Measurements from ENCODE around the gene PAPLN. TPM values are rescaled to one million over a fixed set of nuclear protein-coding genes. Genes with fewer than 3 reads are reported as not detected.

PAPLN gene
- total and polyA plus RNA-seq, 2 of the 8 experiments (the other 6 are each of a cell fraction or from before 2014, with no cell fraction given): 14.8 to 25.6 TPM

GRCh38 chr14:73252491-73253322, 15.4 kb downstream of the PAPLN start:
- Histone ChIP-seq H4K8ac (ENCODE audit: extremely low read depth, insufficient read depth, low read length) (no peak overlapping the region), H2BK12ac (ENCODE audit: low read depth, low read length) (no peak overlapping the region), H3K79me2 (ENCODE audit: control insufficient read depth in 1 of 2, insufficient read depth in 2 of 2, low read length in 2 of 2) (no peaks in the 10 kb centered on the region), H3K56ac (replicated peaks; ENCODE audit: insufficient read length, low read depth, low read length) (no peak overlapping the region), H3K23me2 (ENCODE audit: low read depth, low read length) (no peaks in the 10 kb centered on the region; the same call in 1 of the 2 replicates), H3K9me3 (ENCODE audit: insufficient read depth in 2 of 2, low read depth in 1 of 2, low read length in 1 of 2) (no peaks in the 10 kb centered on the region), H3K27ac (ENCODE audit: low read depth, low read length) (no peak overlapping the region), H3K4me3 (ENCODE audit: extremely low read depth in 1 of 4, insufficient read depth in 2 of 4, low read depth in 3 of 4, low read length in 4 of 4) (no peak overlapping the region), H3K9ac (replicated peaks in 1 of 4; ENCODE audit: extremely low read depth in 1 of 4, low read depth in 3 of 4, low read length in 3 of 4) (no peak overlapping the region), H2BK20ac (ENCODE audit: low read length) (no peak overlapping the region), H4K5ac (ENCODE audit: insufficient read length, low read depth, low read length) (no peak overlapping the region), H2BK15ac (ENCODE audit: low read length) (no peak overlapping the region), H2AFZ (ENCODE audit: low read length) (no peak overlapping the region), H3K36me3 (ENCODE audit: control insufficient read depth in 2 of 4, insufficient read depth in 4 of 4, low read length in 3 of 4) (peaks cover 0 to 11% (median 6%) of the 10 kb centered on the region in 4 experiments; a peak in 5 of 8 replicates), H3K4ac (replicated peaks; ENCODE audit: insufficient read length, low read depth, low read length) (no peak overlapping the region), H3K18ac (ENCODE audit: extremely low read depth, low read length) (no peak overlapping the region), H3K79me1 (ENCODE audit: low read depth, low read length) (no peaks in the 10 kb centered on the region), H3K4me1 (replicated peaks in 1 of 4; ENCODE audit: control insufficient read depth in 3 of 4, insufficient read depth in 4 of 4, low read length in 3 of 4) (no peaks in the 10 kb centered on the region; a peak in 1 of 7 replicates), H3K27me3 (replicated peaks in 1 of 4; ENCODE audit: control insufficient read depth in 3 of 4, extremely low read depth in 1 of 4, insufficient read depth in 3 of 4, low read length in 3 of 4) (no peaks in the 10 kb centered on the region), H3K4me2 (ENCODE audit: insufficient read depth in 1 of 2, low read depth in 2 of 2, low read length in 2 of 2) (no peak overlapping the region), H4K20me1 (replicated peaks in 1 of 2; ENCODE audit: control insufficient read depth in 1 of 2, insufficient read depth in 2 of 2, low read length in 2 of 2) (peaks cover 0 to 5% of the 10 kb centered on the region in 2 experiments), H3K14ac (ENCODE audit: insufficient read length) (no peak overlapping the region), H2BK5ac (ENCODE audit: low read depth, low read length) (no peak overlapping the region; the same call in 1 of the 2 replicates), H2AK5ac (ENCODE audit: low read depth, low read length) (no peak overlapping the region), H4K91ac (replicated peaks; ENCODE audit: insufficient read length, low read length) (no peak overlapping the region), H3K23ac (ENCODE audit: insufficient read length) (no peak overlapping the region), H2BK120ac (replicated peaks; ENCODE audit: low read depth, low read length) (no peak overlapping the region)
- CTCF ChIA-PET (ENCODE audit: partially characterized antibody): interaction anchor here (0.6 to 2.4 kb wide), 4 partner anchors 13 to 504 kb away, joined by 3 to 10 read pairs (median 4); no protein-coding TSS in a partner anchor
- POLR2A ChIA-PET (ENCODE audit: partially characterized antibody): interaction anchor here (1.3 to 4.4 kb wide), 2 partner anchors 12 to 17 kb away, joined by 3 to 21 read pairs; no protein-coding TSS in a partner anchor
- DNase-seq (ENCODE audit: low read depth in 1 of 2, low spot score in 2 of 2) (no peak), FAIRE-seq (no peak)
- 90% methylated on average over 27 of the region's 29 CpGs; no CpG with 5 or more reads in 1 of the 2 experiments for WGBS, 2 experiments (ENCODE audit: extremely low coverage in 1 of 2, insufficient coverage in 1 of 2, insufficient read length in 1 of 2, insufficient replicate concordance in 2 of 2, low coverage in 1 of 2, low lambda C conversion rate in 2 of 2, missing lambda C conversion rate in 1 of 2)
- TF ChIP-seq ASH2L (IDR thresholded peaks at IDR 0.05; ENCODE audit: low read length): no peak
- TF ChIP-seq CREB1 (IDR thresholded peaks at IDR 0.05): no peak
- TF ChIP-seq SP2 (IDR thresholded peaks at IDR 0.05; ENCODE audit: low read length): no peak
- TF ChIP-seq, protein P1, sequence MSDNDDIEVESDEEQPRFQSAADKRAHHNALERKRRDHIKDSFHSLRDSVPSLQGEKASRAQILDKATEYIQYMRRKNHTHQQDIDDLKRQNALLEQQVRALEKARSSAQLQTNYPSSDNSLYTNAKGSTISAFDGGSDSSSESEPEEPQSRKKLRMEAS (IDR thresholded peaks at IDR 0.05): no peak
- TF ChIP-seq JUN (IDR thresholded peaks at IDR 0.05; ENCODE audit: low read depth, low read length): no peak
- TF ChIP-seq GTF2F1 (IDR thresholded peaks at IDR 0.05; ENCODE audit: borderline replicate concordance, low read depth, low read length): no peak
- no peak for TF ChIP-seq SRF (IDR thresholded peaks at IDR 0.05; ENCODE audit: low read depth, low read length)
- no peak for TF ChIP-seq EGR1 (IDR thresholded peaks at IDR 0.05; ENCODE audit: borderline replicate concordance, low read depth, low read length)
- TF ChIP-seq, protein P2, sequence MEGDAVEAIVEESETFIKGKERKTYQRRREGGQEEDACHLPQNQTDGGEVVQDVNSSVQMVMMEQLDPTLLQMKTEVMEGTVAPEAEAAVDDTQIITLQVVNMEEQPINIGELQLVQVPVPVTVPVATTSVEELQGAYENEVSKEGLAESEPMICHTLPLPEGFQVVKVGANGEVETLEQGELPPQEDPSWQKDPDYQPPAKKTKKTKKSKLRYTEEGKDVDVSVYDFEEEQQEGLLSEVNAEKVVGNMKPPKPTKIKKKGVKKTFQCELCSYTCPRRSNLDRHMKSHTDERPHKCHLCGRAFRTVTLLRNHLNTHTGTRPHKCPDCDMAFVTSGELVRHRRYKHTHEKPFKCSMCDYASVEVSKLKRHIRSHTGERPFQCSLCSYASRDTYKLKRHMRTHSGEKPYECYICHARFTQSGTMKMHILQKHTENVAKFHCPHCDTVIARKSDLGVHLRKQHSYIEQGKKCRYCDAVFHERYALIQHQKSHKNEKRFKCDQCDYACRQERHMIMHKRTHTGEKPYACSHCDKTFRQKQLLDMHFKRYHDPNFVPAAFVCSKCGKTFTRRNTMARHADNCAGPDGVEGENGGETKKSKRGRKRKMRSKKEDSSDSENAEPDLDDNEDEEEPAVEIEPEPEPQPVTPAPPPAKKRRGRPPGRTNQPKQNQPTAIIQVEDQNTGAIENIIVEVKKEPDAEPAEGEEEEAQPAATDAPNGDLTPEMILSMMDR (IDR thresholded peaks at IDR 0.05; ENCODE audit: control extremely low read depth in 1 of 3, insufficient read depth in 1 of 3, low read depth in 1 of 3, low read length in 3 of 3): no peak
- TF ChIP-seq SAP30 (IDR thresholded peaks at IDR 0.05; ENCODE audit: insufficient read depth, insufficient replicate concordance, low read length): no peak

Data from H1 (cell line).